ENCODE measurements around the gene NISCH. TPM values are rescaled to one million over a fixed set of nuclear protein-coding genes. Genes with fewer than 3 reads are reported as not detected.
A peak's percentile ranks its signal among the peaks of the same experiment; 100 is the strongest.

Gene NISCH
- total and polyA plus RNA-seq, 2 of the 8 experiments (the other 6 are each of a cell fraction or from before 2014, with no cell fraction given): 71.2 to 71.9 TPM

DNA sequence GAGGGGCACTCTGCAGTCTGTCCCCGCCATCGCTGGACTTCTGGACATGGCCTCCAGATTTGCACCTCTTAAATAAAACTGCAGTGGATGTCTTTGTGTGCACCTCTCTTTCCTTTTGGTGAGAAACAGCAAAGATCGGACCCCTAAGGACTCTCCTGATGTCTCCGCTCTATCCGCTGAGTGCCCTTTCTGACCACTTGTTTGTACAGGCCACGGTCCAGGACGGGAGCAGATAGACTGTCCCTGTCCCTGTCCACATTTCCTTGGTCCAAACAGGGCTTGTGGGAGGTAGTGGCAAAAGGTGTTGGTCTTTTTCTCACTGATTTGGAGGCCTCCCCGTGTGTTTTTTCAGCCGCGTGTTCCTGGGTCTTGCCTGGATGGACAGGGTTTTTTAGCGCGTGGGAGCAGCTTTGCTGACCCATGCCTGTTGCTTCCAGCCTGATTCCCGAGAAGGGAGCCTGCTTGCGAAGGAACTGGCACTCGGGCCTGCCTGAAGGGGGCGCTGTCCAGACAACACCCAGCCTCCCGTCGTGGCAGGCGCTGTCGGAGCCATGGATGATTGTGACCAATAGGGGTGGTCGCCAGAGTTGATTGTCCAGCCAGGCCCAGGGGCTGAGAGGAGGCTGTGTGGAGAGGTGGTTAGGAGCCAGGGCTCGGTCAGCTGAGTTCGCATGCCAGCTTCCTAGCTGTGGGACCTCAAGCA is 26.6 kb downstream of the NISCH start (continued):
- no peak for TF ChIP-seq KDM5A (IDR thresholded peaks at IDR 0.05; ENCODE audit: low read length)
- TF ChIP-seq MAX (IDR thresholded peaks at IDR 0.05): peak; percentile 38; the same call in 1 of the 2 replicates
- TF ChIP-seq GTF2F1 (IDR thresholded peaks at IDR 0.05; ENCODE audit: borderline replicate concordance, low read depth, low read length): no peak
- TF ChIP-seq CREB1 (IDR thresholded peaks at IDR 0.05): peak; percentile 23; the same call in 1 of the 2 replicates
- no peak for TF ChIP-seq CTBP2 (IDR thresholded peaks at IDR 0.05; ENCODE audit: borderline replicate concordance, insufficient read depth, insufficient read length, low read length)
- TF ChIP-seq CBX5 (IDR thresholded peaks at IDR 0.05; ENCODE audit: low read depth, low read length): no peak
- TF ChIP-seq SP1 (IDR thresholded peaks at IDR 0.05; ENCODE audit: low read depth, low read length): no peak
- no peak for TF ChIP-seq ASH2L (IDR thresholded peaks at IDR 0.05; ENCODE audit: low read length)
- TF ChIP-seq CHD7 (IDR thresholded peaks at IDR 0.05; ENCODE audit: insufficient replicate concordance, low read length): no peak
- TF ChIP-seq KDM4A (IDR thresholded peaks at IDR 0.05; ENCODE audit: low read depth, low read length, severe bottlenecking): no peak
- TF ChIP-seq KDM1A (IDR thresholded peaks at IDR 0.05; ENCODE audit: borderline replicate concordance, low read length): no peak

Measured in H1 (cell line).